Dermis blood vessel endothelial cell (primary cell): ENCODE measurements around the gene PML. TPM values are rescaled to one million over a fixed set of nuclear protein-coding genes. Genes with fewer than 3 reads are reported as not detected.

Experiments used
- DNase-seq: peaks from one replicate; pipeline ENCODE4 v3.0.0; 2010
- total RNA-seq: library from RNA; depleted of rRNA; stranded (reverse); fragments of >200 nt; gene quantifications from 2 replicates; pipeline ENCODE4 v1.2.3, GENCODE V29; 2014

The PML gene
- total RNA-seq, 1 donor from 2014 or later, result 95.5 TPM

DNA sequence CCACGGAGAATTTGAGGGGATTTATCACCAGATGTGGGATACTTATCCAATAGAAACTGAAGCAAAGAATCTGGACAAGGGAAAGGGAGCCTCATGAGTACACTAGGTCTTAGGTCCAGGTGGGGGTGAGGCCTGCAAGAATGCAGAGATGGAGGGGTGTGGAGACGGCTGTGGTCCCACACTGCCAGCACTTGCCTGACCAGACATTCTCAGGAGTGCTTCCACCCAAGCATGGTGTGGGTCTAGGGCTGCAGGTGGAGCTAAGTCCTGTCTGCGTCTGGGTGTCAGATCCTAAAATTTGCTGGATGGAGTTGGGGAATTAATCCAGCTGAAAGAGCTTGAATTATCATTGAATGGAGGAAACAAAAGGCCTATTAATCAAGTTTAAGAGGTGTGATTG lies 14.4 kb downstream of the PML start:
- no peak for DNase-seq

DNA sequence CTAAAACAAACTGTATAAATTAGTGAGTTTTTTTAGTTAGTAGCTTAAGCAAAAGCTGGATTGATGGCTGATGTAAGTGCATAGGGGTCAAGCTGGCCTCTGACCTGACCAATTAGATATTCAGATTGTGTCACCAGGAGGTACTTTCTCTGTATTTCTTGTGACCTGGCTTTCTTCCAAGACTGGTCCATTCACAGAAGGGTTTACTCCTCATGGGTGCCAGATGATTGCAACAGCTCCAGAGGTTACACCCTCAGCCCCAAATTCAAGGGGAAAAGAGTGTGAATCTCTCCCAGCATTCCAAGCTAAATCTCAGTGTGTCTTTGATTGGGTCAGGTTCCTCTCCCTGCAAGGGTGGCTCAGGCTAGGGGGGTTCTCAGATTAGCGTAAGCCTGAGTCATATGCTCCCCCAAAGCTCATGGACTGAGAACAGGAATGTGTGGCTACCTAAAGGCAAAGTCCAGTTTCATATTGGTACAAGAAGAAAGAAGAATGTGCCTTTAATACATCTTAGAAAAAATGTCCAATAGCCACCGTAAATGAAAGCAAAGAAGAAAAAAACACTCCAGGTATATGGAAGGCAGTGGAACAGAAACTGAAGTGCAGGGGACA lies 16.5 kb downstream of the PML start:
- DNase-seq, result peak; percentile 66

GRCh38 chr15:74011610-74012009 lies 17.1 kb downstream of the PML start:
- DNase-seq, result peak; percentile 92

- DNase-seq, result no peak
Measured at GRCh38 chr15:74013374-74013894, 18.9 kb downstream of the PML start.

DNA sequence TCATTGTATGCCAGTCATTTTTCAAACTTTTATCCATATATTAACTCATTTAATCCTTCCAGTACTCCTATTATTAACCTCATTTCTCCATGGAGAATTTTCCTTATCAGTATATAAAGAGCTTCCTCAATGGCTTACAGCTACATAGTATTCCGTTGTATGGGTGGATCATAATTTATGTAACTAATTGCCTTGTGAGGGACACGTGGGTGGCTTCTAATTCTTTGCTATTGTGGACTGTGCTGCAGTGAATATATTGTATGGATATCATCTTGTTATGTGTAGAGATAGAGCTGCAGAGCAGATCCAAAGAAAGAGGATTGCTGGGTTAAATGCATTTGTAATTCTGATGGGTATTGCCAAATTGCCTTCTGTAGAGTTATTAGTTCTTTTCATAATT lies 25.2 kb downstream of the PML start:
- DNase-seq, result no peak

GRCh38 chr15:74022706-74023470 lies 28.4 kb downstream of the PML start:
- no peak for DNase-seq

- peak; percentile 20 for DNase-seq
Measured at GRCh38 chr15:74024687-74025086, 30.2 kb downstream of the PML start.

GRCh38 chr15:74025436-74025835 lies 30.9 kb downstream of the PML start:
- peak; percentile 78 for DNase-seq

GRCh38 chr15:74027688-74028087 lies 33.2 kb downstream of the PML start:
- no peak for DNase-seq

DNA sequence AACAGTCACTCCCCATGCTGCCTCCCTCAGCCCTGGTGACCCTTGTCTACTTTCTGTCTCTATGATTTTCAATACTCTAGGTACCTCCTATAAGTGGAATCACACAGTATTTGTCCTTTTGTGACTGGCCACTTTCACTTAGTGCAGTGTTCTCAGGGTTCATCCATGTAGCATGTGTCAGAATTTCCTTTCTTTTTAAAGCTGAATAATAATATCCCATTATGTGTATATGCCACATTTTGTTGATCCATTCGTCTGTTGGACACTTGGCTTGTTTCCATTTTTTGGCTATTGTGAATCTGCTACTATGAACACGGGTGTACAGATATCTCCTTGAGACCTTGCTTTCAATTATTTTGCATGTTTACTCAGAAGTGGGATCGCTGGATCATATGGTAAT lies 34.1 kb downstream of the PML start:
- DNase-seq, result peak; percentile 44

- DNase-seq, result no peak
Measured at GRCh38 chr15:74032046-74032445, 37.5 kb downstream of the PML start.

DNA sequence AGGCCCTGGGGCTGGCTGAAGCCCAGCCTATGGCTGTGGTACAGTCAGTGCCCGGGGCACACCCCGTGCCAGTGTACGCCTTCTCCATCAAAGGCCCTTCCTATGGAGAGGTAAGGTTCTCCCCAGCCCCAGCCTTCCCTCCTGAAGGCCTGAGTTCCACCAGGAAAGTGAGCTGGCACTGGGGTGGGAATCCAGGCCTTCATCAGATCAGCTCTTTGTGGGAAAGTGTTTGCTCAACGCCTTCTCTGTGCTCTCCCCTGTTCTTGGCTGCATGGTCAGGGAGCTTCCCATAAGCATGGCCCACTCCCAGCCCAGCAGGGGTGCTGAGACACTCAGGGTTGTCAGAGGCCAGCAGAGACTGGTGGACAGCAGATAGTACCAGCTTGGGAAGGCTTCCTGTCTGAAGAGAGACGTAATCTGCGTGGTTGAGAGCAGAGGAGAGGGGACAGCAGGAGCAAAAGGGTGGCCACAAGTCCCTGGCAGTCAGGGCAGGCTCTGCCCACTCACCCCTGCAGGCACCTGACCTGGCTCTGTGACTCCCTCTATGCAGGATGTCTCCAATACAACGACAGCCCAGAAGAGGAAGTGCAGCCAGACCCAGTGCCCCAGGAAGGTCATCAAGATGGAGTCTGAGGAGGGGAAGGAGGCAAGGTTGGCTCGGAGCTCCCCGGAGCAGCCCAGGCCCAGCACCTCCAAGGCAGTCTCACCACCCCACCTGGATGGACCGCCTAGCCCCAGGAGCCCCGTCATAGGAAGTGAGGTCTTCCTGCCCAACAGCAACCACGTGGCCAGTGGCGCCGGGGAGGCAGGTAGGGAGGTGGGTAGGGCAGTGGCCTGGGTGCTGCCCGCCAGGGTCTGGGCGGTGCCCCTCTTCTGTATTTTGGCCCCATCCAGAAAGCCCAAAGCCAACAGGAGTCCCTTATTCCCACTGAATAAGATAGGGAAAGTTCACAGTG lies 38.4 kb downstream of the PML start:
- no peak for DNase-seq

- DNase-seq, result no peak
Measured at GRCh38 chr15:74034206-74034755, 39.8 kb downstream of the PML start.

DNA sequence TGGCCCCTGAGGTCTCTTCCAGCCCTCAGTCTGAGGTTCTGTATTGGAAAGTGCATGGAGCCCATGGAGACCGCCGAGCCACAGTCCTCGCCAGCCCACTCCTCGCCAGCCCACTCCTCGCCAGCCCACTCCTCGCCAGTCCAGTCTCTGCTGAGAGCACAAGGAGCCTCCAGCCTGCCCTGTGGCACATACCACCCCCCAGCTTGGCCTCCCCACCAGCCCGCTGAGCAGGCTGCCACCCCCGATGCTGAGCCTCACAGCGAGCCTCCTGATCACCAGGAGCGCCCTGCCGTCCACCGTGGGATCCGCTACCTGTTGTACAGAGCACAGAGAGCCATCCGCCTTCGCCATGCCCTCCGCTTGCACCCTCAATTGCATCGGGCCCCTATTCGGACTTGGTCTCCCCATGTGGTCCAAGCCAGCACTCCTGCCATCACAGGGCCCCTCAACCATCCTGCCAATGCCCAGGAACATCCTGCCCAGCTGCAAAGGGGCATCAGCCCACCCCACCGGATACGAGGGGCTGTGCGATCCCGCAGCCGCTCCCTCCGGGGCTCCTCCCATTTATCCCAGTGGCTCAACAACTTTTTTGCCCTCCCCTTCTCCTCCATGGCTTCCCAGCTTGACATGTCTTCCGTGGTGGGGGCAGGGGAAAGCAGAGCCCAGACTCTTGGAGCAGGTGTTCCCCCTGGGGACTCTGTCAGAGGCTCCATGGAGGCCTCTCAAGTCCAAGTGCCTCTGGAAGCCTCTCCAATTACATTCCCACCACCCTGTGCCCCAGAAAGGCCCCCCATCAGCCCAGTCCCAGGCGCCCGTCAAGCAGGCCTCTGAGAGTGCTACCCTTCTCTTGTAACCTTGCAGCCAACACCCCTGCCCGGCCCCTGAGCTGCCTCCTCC lies 40.9 kb downstream of the PML start:
- DNase-seq, result no peak

DNA sequence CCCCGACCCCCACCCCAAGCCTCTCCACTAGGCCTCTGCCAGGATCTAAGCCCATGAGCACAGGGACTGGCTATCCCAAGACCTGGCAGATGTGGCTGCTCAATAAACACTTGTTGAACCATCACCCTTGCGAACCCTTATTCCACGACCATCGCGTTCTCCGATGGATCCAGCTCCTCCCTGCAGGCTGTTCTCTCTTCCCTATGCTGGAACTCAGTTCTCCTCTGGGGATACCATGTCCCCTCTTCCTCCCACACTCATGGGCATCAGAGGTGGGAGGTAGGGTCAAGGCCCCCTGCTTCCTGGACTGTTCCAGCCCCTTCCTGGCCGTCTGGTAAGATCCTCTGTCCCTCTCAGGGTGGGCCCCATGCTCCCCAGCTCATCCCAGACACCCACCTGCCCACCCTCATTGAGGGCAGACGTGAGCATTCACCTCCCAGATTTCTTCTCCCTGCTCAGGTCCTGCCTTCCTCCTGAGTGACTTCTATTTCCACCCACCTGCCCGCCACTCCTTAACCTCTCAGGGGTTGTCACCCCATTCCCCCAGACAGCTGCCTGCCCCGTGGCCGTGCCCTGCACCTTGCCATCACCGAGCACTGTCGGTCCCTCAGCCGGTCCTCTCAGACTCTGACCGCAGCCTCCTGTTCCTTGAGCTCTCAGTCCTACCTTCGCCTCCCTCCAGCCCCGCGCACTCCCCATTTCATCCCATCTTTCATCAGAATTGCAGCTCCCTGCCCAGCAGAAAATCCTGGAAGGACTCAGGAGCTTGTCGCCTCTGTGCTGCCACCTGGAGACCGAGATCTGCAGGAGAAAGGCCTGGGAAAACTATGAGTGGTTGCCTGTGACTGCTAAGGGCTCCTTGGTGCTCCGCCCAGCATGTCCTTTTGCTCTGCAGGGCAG lies 42.0 kb downstream of the PML start:
- DNase-seq, result peak; percentile 82

DNA sequence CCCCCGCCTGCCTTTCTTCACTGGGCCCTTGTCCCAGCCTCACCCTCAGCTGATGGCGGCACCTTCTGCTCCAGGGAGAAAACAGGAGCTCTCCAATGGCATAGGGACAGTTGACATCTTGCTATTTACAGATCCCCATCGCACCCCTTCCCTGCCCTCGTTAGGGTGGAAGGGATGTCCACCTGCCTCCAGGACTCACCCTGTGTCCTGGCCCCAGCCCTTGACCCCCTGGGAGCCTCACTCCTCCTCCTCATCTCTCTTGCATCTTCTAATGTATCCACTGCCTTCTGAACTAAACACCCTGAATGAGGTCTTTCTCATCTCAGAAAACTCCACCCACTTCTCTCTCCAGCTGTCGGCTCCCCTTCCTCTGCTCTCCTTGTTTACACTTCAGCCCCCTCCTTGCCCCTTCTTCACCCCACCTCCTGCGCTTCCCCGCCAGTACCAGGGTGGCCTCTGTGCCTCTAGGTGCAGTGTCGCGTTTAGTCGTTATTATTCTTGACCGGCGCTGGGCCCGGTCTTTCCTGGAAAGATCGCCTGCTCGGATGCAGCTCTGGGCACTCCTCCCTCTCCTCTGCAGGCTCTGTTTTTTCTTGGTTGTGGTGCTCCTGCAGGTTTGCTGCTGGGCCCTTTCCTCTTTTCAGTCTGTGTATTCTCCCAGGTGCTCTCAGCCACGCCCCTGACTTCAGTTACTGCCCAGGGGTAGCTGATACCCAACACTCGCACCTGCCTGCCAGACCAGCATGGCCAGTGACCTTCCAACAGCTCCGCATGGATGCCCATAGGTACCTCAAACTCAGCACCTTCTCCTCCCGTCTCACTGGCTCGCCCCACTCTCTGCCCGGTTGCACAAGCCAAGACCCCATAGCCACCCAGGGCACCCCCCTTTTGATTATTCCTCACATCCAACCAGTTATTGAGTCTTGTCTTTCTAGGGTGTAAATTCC lies 42.9 kb downstream of the PML start:
- DNase-seq, result no peak

- DNase-seq, result peak; percentile 18
Measured at GRCh38 chr15:74038707-74039655, 44.5 kb downstream of the PML start.

DNA sequence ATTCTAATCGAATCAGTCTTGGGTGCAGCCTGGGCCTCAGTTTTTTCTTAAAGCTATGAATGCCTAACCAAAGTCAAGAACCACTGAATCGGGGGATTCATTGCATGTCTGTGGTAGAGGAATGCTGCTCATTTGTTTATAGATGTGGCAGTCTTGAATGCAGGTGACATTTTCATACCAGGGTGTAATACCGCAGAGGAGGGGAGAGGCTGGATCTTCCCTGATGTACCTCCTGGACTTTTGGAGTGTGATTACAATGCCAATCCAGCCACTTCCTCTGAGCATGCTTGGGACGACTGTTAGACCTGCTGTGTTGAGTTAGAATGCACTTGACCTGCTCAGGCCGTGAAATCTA lies 45.1 kb downstream of the PML start:
- no peak for DNase-seq
